Lung microvascular endothelial cell (primary cell): ENCODE data around the gene MPP3. TPM values are rescaled to one million over a fixed set of nuclear protein-coding genes. Genes with fewer than 3 reads are reported as not detected.
A peak's percentile ranks its signal among the peaks of the same experiment; 100 is the strongest.

ENCODE experiments used
- DNase-seq, 2 donors: peaks; one replicate each; pipeline versions ENCODE4 v3.0.0 to v3.0.0-alpha.2; 2010; ENCODE audit warnings: low read depth in 2 of 2
- total RNA-seq: library from RNA; depleted of rRNA; stranded (reverse); fragments of >200 nt; gene quantifications from 2 replicates; pipeline ENCODE4 v1.2.1, GENCODE V29; 2014

The MPP3 gene
- total RNA-seq, 1 donor from 2014 or later: 0.60 TPM

GRCh38 chr17:43772877-43773648, 59.9 kb downstream of the MPP3 start:
- no peak for DNase-seq

- no peak for DNase-seq
Measured at GRCh38 chr17:43771463-43771862, 61.5 kb downstream of the MPP3 start.

DNA sequence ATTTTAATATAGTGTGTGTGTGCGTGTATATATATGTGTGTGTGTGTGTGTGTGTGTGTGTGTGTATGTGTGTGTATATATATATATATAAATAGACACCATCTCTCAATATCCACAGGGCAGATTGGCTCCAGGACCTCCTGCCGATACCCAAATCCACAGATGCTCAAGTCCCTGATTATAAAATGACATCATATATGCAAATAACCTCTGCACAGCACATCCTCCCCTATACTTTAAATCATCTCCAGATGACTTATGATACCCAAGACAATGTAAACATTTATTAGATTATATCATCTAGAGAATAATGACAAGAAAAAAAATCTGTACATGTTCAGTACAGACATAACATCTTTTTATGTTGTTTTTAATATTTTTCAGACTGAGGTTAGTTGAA, 62.0 kb downstream of the MPP3 start:
- no peak for DNase-seq

GRCh38 chr17:43769859-43770258, 63.1 kb downstream of the MPP3 start:
- no peak for DNase-seq

DNA sequence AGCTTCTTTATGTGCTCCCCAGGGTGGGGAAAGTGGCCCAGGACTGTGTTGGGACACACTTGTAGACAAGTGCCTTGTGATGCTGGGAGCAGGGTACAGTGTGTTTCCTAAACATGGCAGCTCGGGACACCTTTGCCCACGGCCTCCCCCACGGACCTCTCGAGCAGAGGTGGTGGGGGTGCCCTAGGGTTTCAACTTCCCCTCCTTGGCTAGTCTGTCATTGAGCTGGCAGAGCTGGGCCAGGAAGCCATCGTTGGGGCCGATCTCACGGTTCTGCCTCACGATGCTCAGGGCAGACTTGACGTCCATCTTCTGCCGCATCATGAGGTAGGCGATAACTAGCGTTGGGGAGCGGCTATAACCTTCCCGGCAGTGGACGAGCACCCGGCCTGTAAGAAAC, 63.5 kb downstream of the MPP3 start:
- no peak for DNase-seq

GRCh38 chr17:43768943-43769342, 64.0 kb downstream of the MPP3 start:
- no peak for DNase-seq

DNA sequence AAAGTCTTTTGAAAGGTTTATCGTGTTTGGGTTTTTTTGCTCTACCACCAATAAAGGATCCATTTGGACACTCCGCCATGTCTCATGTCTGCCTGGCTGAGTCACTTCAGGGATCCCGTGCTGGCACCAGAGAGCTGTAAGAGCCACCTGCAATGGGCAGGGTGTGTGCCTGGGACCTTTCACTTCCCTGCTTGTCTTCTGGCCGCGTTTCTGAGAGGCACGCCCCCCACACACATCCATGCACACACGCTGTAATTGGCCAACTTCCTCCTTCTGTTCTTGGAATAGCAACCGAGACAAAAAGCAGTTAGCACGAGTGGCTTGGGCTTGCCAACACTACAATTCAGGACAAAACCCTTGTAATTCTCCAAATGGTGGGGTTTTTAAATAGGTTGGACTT, 64.6 kb downstream of the MPP3 start:
- peak in 1 of 2 donors; percentile 19 for DNase-seq

DNA sequence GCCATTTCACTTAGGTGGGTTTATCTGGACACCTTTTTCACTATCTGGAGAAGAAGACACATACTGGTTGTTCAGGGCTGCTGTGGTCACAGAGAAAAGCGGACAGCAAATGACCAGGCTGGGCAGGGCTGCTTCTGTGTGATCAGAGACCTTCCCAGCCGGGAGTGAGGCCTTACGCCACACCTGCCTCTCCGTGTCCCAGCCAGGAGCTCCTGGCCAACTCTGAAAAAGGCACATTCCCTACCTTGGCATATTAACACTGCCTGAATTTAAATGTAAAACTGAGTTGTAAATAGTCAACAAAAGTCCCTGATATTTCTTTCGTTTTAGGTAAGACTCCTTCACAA, 65.3 kb downstream of the MPP3 start:
- DNase-seq: no peak

DNA sequence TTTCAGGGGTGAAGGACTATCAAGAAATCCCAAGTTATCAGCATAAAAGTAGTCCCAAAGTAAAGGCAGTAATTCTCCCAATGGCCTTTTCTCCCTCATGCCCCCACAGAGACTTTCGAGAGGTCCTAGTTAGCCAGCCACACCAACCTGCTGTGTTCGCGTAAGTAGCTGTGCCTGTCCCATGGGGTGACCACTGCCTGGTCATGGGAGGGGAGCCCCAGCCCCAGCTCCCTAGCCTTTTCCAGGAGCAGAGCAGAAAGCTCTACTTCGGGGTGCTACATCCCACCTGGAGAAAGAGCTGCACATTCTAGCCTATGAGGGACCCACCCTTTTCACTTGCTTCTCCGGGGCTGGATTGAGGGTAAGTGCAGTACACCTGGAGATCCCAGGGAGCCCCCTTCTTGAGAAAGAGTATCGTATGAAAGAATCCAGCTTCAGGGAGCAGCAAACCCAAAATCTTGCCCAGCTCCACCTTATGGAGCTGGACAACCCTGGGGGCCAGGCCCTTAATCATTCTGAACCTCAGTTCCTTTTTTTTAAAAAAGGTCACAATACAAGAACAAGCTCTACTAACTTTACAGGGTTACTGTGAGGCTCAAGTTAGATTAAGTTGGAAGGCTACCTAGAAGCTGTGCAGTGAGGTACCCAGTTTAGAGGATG, 65.8 kb downstream of the MPP3 start:
- DNase-seq: no peak

GRCh38 chr17:43766413-43767052, 66.4 kb downstream of the MPP3 start:
- DNase-seq: peak; percentile 39 to 72

DNA sequence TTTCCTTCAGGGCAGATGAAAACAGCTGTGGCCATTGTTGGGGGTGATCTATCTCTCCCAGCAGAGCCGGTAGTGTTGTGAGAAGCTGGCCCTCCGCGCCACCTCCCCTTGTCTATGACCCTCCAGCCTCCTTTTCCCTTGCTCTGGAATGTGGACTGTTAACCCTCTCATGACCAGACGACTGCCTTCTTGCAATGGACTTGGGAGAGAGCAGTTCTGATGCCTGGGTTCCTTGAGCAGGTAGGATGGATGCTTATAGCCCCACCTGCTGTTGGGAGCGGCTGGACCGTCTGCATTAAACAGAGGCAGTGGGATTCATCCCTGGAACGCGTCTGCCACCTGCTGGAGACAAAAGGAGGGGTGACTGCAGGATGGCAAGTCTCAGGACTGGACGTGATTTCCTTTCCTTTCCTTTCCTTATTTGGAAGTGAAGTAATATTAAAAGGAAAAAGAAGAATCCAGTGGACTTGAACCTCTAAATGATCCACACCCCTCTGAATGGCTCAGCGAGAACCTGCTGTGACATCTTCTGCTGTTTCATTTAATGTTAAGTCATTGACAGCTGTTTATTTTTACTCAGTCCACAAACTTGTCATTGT, 72.6 kb downstream of the MPP3 start:
- peak; percentile 92 for DNase-seq

- DNase-seq: no peak
Measured at GRCh38 chr17:43759836-43760235, 73.1 kb downstream of the MPP3 start.

- no peak for DNase-seq
Measured at GRCh38 chr17:43758497-43759174, 74.3 kb downstream of the MPP3 start, which contains the start of gene SOST. Gene SOST (minus strand): TSS chr17:43758791. CDS start chr17:43758741, 50 bp downstream.

DNA sequence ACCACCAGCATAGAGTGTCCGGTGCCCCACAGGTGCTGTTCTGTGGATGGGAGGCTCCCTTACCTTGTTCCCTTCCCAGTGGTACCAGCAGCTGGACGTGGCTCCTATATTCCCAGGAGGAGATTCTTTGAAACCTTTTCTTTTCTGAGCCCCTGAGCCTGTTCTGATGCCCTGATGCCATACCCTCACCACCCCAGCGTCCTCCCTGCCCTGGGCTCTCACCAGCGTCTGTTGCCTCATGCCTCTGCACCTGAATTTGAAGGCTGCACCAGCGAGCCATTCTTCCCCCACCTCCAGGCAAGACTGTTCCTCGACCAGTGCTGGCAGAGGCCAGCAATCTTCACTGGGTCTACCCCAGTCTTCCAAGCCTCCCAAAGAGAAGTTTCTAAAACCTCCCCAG, 74.9 kb downstream of the MPP3 start:
- DNase-seq: no peak

- no peak for DNase-seq
Measured at GRCh38 chr17:43757171-43757660, 75.7 kb downstream of the MPP3 start.

DNA sequence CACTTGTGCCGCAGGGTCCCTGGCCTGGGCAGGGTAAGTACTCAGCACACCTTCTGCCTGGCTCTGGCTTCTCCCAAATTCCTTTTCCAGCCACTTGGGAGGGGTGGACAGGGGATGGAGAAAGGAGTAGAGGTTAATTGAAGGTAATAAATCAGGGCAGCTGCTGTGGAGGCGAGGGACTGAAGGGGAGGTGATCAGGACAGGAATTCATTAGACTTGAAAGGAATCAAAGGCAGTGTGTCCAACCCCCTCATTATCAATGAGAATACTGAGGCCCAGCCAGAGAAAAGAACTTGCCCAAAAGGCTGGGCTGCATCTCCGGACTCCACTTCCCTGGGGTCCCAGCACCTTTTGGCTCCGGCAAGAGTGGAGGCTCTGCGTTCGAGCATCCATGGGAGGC, 76.7 kb downstream of the MPP3 start:
- no peak for DNase-seq

- DNase-seq: peak; percentile 34 to 51
Measured at GRCh38 chr17:43755389-43755875, 77.5 kb downstream of the MPP3 start.

- no peak for DNase-seq
Measured at GRCh38 chr17:43754947-43755346, 78.0 kb downstream of the MPP3 start.

- peak in 1 of 2 donors; percentile 41 for DNase-seq
Measured at GRCh38 chr17:43753493-43754129, 79.3 kb downstream of the MPP3 start.
